ENCODE data around the gene SPAG6.

SPAG6 gene

GRCh38 chr10:22315455-22316285 is 29.6 kb upstream of the SPAG6 start:
- H3K4me1 ChIP-seq (ENCODE audit: control insufficient read depth in 1 of 2, insufficient read depth in 2 of 2, low read length in 2 of 2) = peaks cover 22 to 26% of the 10 kb centered on the region in 2 donors
- no peaks in the 10 kb centered on the region for H3K36me3 ChIP-seq (ENCODE audit: control insufficient read depth in 1 of 2, insufficient read depth in 2 of 2, low read length in 2 of 2)
- H3K4me3 ChIP-seq (ENCODE audit: low read depth in 1 of 2, low read length in 2 of 2) = peak overlapping the region; percentile 91 to 94
- no peaks in the 10 kb centered on the region for H3K27me3 ChIP-seq (ENCODE audit: control insufficient read depth in 1 of 2, insufficient read depth in 2 of 2, low read length in 2 of 2)
- H3K9ac ChIP-seq (ENCODE audit: low read depth in 1 of 2, low read length in 2 of 2) = peak overlapping the region; percentile 84 to 86
- H3K27ac ChIP-seq (ENCODE audit: low read depth, low read length) = peak overlapping the region; percentile 81
- H3K9me3 ChIP-seq (ENCODE audit: control insufficient read depth in 1 of 2, low read length in 2 of 2) = no peaks in the 10 kb centered on the region

GRCh38 chr10:22316286-22317075 is 28.8 kb upstream of the SPAG6 start, which contains the start of gene COMMD3:
COMMD3 (plus strand) TSS chr10:22316388; CDS start chr10:22316418, 30 bp downstream.
- H3K9ac ChIP-seq (ENCODE audit: low read depth in 1 of 2, low read length in 2 of 2) = peak within 1 kb of the TSS; percentile 86 to 95
- peak within 1 kb of the TSS; percentile 91 to 94 for H3K4me3 ChIP-seq (ENCODE audit: low read depth in 1 of 2, low read length in 2 of 2)
- no peaks in the 10 kb centered on the region for H3K27me3 ChIP-seq (ENCODE audit: control insufficient read depth in 1 of 2, insufficient read depth in 2 of 2, low read length in 2 of 2)
- peak within 1 kb of the TSS; percentile 91 for H3K27ac ChIP-seq (ENCODE audit: low read depth, low read length)
- no peaks in the 10 kb centered on the region for H3K9me3 ChIP-seq (ENCODE audit: control insufficient read depth in 1 of 2, low read length in 2 of 2)
- no peaks in the 10 kb centered on the region for H3K36me3 ChIP-seq (ENCODE audit: control insufficient read depth in 1 of 2, insufficient read depth in 2 of 2, low read length in 2 of 2)
- H3K4me1 ChIP-seq (ENCODE audit: control insufficient read depth in 1 of 2, insufficient read depth in 2 of 2, low read length in 2 of 2) = peaks cover 22 to 26% of the 10 kb centered on the region in 2 donors

GRCh38 chr10:22317076-22317370 is 28.3 kb upstream of the SPAG6 start:
- Histone ChIP-seq H3K4me3 (ENCODE audit: low read depth in 1 of 2, low read length in 2 of 2) (peak overlapping the region; percentile 91 to 94), H3K4me1 (ENCODE audit: control insufficient read depth in 1 of 2, insufficient read depth in 2 of 2, low read length in 2 of 2) (peaks cover 22 to 26% of the 10 kb centered on the region in 2 donors), H3K36me3 (ENCODE audit: control insufficient read depth in 1 of 2, insufficient read depth in 2 of 2, low read length in 2 of 2) (no peaks in the 10 kb centered on the region), H3K9me3 (ENCODE audit: control insufficient read depth in 1 of 2, low read length in 2 of 2) (no peaks in the 10 kb centered on the region), H3K27me3 (ENCODE audit: control insufficient read depth in 1 of 2, insufficient read depth in 2 of 2, low read length in 2 of 2) (peaks cover under 1 to 1% of the 10 kb centered on the region in 2 donors), H3K27ac (ENCODE audit: low read depth, low read length) (peak overlapping the region; percentile 91), H3K9ac (ENCODE audit: low read depth in 1 of 2, low read length in 2 of 2) (peak overlapping the region; percentile 86 to 95)

- H3K27ac ChIP-seq (ENCODE audit: low read depth, low read length) = no peak overlapping the region
- H3K4me3 ChIP-seq (ENCODE audit: low read depth in 1 of 2, low read length in 2 of 2) = peak overlapping the region in 1 of 2 donors; percentile 94
- H3K4me1 ChIP-seq (ENCODE audit: control insufficient read depth in 1 of 2, insufficient read depth in 2 of 2, low read length in 2 of 2) = peaks cover 26 to 34% of the 10 kb centered on the region in 2 donors
- peaks cover 8 to 11% of the 10 kb centered on the region in 2 donors for H3K27me3 ChIP-seq (ENCODE audit: control insufficient read depth in 1 of 2, insufficient read depth in 2 of 2, low read length in 2 of 2)
- no peaks in the 10 kb centered on the region for H3K36me3 ChIP-seq (ENCODE audit: control insufficient read depth in 1 of 2, insufficient read depth in 2 of 2, low read length in 2 of 2)
- H3K9ac ChIP-seq (ENCODE audit: low read depth in 1 of 2, low read length in 2 of 2) = no peak overlapping the region
- H3K9me3 ChIP-seq (ENCODE audit: control insufficient read depth in 1 of 2, low read length in 2 of 2) = no peaks in the 10 kb centered on the region
These were observed 27.3 kb upstream of the SPAG6 start for GRCh38 chr10:22317771-22318565.

- no peak overlapping the region for H3K9ac ChIP-seq (ENCODE audit: low read depth in 1 of 2, low read length in 2 of 2)
- no peaks in the 10 kb centered on the region for H3K9me3 ChIP-seq (ENCODE audit: control insufficient read depth in 1 of 2, low read length in 2 of 2)
- H3K27ac ChIP-seq (ENCODE audit: low read depth, low read length) = no peak overlapping the region
- peaks cover 9 to 19% of the 10 kb centered on the region in 2 donors for H3K27me3 ChIP-seq (ENCODE audit: control insufficient read depth in 1 of 2, insufficient read depth in 2 of 2, low read length in 2 of 2)
- peaks cover 29 to 34% of the 10 kb centered on the region in 2 donors for H3K4me1 ChIP-seq (ENCODE audit: control insufficient read depth in 1 of 2, insufficient read depth in 2 of 2, low read length in 2 of 2)
- no peak overlapping the region for H3K4me3 ChIP-seq (ENCODE audit: low read depth in 1 of 2, low read length in 2 of 2)
- no peaks in the 10 kb centered on the region for H3K36me3 ChIP-seq (ENCODE audit: control insufficient read depth in 1 of 2, insufficient read depth in 2 of 2, low read length in 2 of 2)
These were observed 26.5 kb upstream of the SPAG6 start for GRCh38 chr10:22318772-22319171.

- peak overlapping the region in 1 of 2 donors; percentile 60 for H3K9ac ChIP-seq (ENCODE audit: low read depth in 1 of 2, low read length in 2 of 2)
- H3K4me3 ChIP-seq (ENCODE audit: low read depth in 1 of 2, low read length in 2 of 2) = peak overlapping the region; percentile 62 to 69
- no peaks in the 10 kb centered on the region for H3K9me3 ChIP-seq (ENCODE audit: control insufficient read depth in 1 of 2, low read length in 2 of 2)
- peaks cover 14 to 27% of the 10 kb centered on the region in 2 donors for H3K27me3 ChIP-seq (ENCODE audit: control insufficient read depth in 1 of 2, insufficient read depth in 2 of 2, low read length in 2 of 2)
- no peaks in the 10 kb centered on the region for H3K36me3 ChIP-seq (ENCODE audit: control insufficient read depth in 1 of 2, insufficient read depth in 2 of 2, low read length in 2 of 2)
- peaks cover 32 to 42% of the 10 kb centered on the region in 2 donors for H3K4me1 ChIP-seq (ENCODE audit: control insufficient read depth in 1 of 2, insufficient read depth in 2 of 2, low read length in 2 of 2)
- no peak overlapping the region for H3K27ac ChIP-seq (ENCODE audit: low read depth, low read length)
These were observed 25.7 kb upstream of the SPAG6 start for GRCh38 chr10:22319547-22319979.

- H3K27me3 ChIP-seq (ENCODE audit: control insufficient read depth in 1 of 2, insufficient read depth in 2 of 2, low read length in 2 of 2) = peaks cover 14 to 32% of the 10 kb centered on the region in 2 donors
These were observed 25.2 kb upstream of the SPAG6 start for GRCh38 chr10:22319980-22320558.

GRCh38 chr10:22320591-22321155 is 24.6 kb upstream of the SPAG6 start, which contains the start of gene BMI1:
BMI1 (plus strand) TSS chr10:22321099; CDS start chr10:22326450, 5,351 bp downstream.
- no peaks in the 10 kb centered on the region for H3K36me3 ChIP-seq (ENCODE audit: control insufficient read depth in 1 of 2, insufficient read depth in 2 of 2, low read length in 2 of 2)
- peaks cover 14 to 33% of the 10 kb centered on the region in 2 donors for H3K27me3 ChIP-seq (ENCODE audit: control insufficient read depth in 1 of 2, insufficient read depth in 2 of 2, low read length in 2 of 2)
- peak within 1 kb of the TSS; percentile 82 for H3K27ac ChIP-seq (ENCODE audit: low read depth, low read length)
- H3K9ac ChIP-seq (ENCODE audit: low read depth in 1 of 2, low read length in 2 of 2) = peak within 1 kb of the TSS; percentile 65 to 68
- peak within 1 kb of the TSS; percentile 67 to 86 for H3K4me3 ChIP-seq (ENCODE audit: low read depth in 1 of 2, low read length in 2 of 2)
- peaks cover 33 to 38% of the 10 kb centered on the region in 2 donors for H3K4me1 ChIP-seq (ENCODE audit: control insufficient read depth in 1 of 2, insufficient read depth in 2 of 2, low read length in 2 of 2)
- H3K9me3 ChIP-seq (ENCODE audit: control insufficient read depth in 1 of 2, low read length in 2 of 2) = no peaks in the 10 kb centered on the region

More at GRCh38 chr10:22319980-22320558, 25.2 kb upstream of the SPAG6 start:
- peak overlapping the region; percentile 60 to 65 for H3K9ac ChIP-seq (ENCODE audit: low read depth in 1 of 2, low read length in 2 of 2)
- H3K36me3 ChIP-seq (ENCODE audit: control insufficient read depth in 1 of 2, insufficient read depth in 2 of 2, low read length in 2 of 2) = no peaks in the 10 kb centered on the region
- peaks cover 37 to 43% of the 10 kb centered on the region in 2 donors for H3K4me1 ChIP-seq (ENCODE audit: control insufficient read depth in 1 of 2, insufficient read depth in 2 of 2, low read length in 2 of 2)
- no peaks in the 10 kb centered on the region for H3K9me3 ChIP-seq (ENCODE audit: control insufficient read depth in 1 of 2, low read length in 2 of 2)
- H3K27ac ChIP-seq (ENCODE audit: low read depth, low read length) = peak overlapping the region; percentile 68
- peak overlapping the region; percentile 62 to 69 for H3K4me3 ChIP-seq (ENCODE audit: low read depth in 1 of 2, low read length in 2 of 2)

Data from duodenal mucosa (tissue), 2 donors.